DMS 273 treated with DMSO at 0.1 percent for 48 hours (cell line): Measurements from ENCODE around the gene TNNC1.

Experiments used
- DNase-seq: peaks from one replicate; lab custom pipeline; 2025; lab: John Stamatoyannopoulos, UW

TNNC1 gene

DNA sequence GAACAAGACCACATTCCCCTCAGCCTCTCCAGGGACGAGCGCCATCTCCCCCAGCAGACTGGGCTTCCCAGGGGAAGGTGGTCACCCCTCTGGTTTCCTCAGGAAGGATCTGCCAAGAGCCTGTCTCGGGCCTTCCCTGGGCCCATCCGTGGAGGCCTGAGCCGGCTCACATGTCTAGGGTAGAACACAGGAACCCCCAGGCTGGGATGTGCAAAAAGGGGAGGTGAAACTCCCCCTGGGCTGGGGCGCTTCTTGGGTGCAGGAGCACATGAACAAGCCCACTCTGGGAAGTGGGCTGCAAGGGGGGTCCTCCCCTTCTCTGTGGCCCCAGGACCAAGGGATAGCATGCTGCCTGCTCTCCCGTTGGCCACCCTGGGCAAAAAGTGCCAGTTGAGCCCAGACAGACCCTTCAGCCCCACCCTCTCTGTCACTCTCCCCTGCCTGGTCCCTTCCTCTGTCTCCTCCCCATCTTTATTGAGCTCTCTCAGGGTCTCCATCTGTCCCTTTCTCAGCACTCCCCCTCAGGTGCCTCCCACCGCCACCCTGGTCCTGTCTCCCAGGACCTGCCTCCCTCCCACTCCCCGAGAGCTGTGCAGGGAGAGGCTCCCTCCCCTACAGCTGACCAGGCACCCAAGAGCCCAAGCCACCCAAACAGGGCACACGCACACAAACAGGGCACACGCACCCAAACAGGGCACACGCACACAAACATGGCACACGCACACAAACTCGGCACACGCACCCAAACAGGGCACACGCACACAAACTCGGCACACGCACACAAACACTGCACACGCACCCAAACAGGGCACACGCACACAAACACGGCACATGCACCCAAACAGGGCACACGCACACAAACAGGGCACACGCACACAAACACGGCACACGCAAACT lies 9.8 kb downstream of the TNNC1 start:
- DNase-seq = no peak

DNA sequence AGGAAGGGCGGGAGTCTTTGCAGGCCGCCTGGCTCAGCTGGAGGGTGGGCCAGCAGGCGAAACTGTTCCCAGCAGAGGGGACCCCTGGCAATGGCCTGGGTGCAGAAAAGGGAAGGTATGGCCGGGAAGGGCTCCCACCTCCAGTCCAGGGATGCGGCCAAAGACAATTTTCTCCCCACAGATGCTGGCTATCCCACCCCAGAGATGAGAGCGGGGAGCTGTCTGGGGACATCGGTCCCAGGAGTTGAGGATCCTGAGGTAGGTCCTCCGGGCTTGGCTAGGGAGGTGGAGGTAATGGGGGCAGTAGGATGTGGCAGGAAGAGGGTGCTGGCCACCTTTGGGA lies 10.6 kb downstream of the TNNC1 start:
- DNase-seq = no peak

DNA sequence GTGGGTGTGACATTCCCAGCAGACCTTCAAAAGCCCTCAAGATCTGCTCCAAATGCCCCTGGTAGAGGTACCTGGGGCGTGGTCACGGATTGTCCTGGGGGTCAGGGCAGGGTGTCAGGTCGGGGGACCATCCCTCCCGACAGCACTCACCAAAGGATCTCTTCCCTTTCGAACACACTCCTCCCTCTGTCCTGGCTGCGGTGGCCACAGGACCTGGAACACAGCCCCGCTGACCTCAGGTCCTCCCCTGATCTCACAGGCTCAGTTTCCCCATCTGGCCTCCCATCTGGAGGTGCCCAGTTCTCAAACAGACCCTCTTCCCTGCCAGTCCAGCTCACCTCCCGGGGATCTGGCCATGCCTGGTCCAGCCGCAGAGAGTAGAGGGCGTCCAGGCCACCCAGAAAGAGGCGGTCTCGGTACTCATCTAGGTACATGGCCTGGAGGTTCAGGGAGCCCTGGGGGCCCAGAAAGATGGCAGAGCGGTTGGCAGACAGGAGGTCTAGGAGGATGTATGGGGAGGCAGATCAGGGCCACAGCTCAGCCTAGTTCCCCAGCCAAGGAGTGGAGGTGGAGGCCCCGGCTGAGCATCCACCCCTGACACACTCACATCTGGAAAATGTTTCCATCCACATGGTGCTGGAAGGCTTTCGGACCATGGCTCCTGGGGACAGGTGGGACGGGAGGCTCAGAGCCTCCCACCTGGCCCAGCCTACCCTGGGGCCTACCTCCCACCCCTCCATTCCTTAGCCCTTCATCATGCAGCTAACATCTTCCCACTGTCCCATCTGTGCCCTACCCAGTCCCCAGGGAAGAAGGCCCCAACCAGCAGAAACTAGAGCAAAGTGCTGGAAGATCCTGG lies 11.2 kb downstream of the TNNC1 start:
- no peak for DNase-seq

DNA sequence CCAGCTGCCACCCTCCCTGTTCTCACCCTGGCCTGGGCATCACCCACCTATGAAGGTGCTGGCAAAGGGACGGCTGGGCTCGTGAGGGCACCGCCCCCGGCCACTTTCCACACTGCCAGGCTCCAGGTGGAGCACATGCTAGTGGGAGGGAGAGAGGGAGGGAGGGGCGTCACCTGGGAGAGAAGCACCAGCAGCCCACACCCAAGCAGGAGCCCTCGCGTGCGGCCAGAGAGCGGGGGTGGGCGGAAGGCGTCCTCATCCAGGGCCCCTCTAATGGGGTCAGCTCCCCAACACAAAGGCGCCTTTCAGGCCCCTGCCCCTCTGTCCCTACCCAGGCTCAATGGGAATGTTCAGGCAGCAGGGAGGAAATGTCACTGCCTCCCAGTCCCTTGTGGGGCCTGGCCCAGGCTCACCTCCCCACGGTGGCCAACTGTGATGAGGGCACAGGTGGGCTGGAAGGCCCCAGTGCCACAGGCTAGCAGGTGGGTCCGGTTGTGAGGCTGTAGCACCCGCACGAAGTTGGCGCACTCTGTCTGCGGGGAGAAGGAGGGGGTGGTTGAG lies 12.0 kb downstream of the TNNC1 start:
- no peak for DNase-seq

DNA sequence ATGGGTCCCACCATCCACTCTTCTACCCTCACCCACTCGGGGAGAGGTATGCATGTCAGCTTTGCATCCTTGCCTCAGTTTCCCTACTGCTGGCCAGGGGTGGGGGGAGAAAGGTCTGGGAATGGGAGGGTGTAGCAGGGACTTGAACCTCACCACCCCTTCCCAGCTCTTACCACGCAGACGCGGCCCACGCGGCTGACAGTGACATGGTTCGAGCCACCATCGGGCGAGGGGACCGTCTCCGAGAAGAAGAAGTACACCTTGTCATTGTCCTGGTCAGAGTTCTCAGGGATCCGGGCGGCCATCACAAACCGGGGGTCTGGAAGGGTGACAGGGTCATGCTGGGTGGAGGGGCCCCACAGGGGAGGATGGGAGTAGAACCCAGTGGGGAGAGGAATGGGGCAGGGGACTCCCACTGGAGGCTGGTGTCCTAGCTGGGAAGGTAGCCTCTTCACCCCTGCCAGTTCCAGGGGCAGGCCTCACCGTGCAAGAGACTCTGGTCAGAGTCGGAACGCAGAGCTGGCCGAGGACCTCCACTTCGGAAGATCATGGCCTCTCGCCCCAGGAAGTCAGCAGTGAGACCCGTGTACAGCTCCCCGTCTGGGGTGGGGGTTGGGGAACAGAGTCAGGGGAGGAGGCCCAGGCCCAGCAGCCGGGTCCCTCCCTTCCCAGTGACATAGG lies 12.6 kb downstream of the TNNC1 start:
- DNase-seq = no peak

DNA sequence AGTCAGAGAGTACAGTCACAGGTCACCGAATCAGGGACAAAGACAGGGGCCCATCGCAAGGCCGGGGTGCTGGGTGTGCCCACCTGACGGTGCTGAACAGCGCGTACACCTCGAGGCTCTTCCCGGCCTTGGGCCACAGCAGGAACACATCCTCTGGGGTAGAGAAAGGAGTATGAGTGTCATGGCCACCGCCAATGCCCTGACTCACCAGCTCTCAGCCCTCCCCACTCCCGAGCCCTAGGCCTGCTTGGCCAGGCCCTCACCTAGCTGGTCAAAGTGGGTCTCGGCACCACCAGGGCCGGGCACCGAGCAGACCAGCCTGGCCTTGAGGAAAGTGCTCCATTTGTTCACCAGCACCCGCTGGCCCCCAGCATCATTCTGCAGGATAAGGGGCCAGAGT lies 13.2 kb downstream of the TNNC1 start:
- no peak for DNase-seq

DNA sequence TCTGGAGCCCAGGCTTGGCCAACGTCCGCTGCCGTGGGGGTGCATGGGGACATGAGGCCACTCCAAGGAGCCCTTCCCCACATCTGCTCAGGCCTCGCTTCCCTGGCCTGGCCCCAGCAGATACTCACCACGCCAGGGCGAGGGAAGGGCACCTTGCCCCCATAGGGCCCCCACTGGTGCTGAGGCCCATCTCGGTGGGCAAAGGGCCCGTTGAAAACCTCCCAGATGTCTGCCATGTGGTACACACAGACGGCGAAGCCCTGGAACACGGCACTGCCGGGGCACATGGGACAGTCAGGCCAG lies 13.6 kb downstream of the TNNC1 start:
- no peak for DNase-seq

DNA sequence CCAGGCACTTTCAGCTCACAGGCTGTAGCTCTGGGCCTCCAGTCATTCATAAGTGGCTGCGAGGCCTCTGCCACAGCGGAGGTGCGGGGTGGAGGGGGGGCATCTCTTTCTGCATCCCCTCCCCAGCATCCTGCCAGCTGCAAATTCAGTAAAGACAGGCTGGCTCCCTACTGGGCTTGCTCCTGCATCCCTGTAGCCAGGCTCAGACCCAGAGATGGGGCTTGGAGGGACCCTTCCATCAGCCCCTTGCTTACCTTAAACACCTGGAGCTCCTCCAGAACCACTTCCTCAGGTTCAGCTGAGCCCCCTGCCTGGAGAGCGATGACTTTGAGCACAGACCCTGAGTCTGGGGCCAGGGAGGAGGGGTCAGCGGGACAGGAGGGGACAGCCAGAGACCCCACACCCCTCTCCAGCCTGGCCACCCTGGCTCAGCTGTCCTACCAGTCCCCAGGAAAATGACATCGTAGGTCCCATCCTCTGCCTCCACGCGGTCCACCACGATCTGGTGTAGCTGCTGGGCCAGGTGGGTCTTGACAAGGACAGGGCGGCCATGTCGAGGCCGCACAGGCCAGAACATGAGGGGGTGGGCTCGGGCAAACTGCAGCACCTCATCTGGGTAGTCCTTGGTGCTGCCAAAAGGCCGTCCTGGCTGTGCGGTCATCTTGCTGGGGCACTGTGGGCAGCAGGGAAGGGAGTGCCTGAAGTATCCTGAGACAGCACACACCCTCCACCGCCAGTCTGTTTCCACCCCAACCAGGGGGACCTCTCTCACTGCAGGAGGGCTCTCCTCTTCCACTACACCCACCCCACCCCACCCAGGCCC lies 14.2 kb downstream of the TNNC1 start:
- no peak for DNase-seq

DNA sequence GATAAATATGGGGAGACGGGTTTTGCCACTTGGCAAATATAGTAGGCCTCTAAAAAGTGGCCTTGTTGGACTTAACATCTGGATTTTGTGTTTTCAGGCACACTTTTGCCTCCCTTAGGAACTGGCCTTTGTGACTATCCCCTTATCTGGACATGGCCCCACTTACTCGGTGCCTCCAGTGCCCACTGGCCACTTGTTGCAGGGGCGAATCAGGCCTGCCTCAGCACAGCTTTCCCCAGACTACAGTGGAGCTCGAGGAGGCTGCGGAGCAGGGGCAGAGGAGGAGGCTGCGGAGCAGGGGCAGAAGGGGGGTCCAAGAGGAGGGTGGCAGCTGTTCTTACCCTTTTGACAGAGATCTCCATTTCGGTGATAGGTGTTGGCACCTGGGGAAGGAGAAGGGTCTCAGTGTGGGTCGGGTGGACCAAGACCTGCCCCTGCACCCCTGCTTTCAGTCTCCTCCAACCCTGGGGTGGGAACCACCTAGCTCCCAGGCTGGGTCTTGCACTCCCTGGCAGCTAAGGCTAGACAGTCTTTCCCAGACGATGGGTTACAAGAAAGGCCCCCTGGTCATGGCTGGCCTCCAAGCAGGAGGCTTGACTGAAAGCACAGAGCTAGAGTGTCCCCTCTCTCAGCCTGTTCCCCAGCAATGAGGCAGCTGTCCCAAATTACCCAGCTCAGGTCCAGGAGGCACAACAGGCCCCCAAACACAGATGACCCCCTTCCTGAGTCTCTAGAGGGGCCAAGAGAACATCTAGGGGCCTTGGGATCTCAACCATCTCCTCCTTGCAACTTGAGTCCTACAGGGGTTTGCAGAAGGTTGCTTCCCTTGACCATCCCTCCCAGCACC lies 15.0 kb downstream of the TNNC1 start:
- no peak for DNase-seq

DNA sequence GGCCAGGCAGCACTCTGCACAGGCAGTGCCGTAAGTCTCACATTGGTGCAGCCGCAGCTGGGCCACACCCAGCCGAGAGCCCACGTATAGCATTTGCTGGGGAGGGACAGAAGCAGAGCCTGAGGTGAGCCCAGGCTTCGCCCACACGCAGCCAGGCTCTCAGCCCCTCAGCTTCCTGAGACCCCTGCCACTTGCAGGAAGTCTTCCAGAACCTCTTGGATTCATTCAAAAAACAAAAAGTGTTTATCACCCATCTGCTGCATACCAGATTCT lies 15.8 kb downstream of the TNNC1 start:
- DNase-seq = no peak

DNA sequence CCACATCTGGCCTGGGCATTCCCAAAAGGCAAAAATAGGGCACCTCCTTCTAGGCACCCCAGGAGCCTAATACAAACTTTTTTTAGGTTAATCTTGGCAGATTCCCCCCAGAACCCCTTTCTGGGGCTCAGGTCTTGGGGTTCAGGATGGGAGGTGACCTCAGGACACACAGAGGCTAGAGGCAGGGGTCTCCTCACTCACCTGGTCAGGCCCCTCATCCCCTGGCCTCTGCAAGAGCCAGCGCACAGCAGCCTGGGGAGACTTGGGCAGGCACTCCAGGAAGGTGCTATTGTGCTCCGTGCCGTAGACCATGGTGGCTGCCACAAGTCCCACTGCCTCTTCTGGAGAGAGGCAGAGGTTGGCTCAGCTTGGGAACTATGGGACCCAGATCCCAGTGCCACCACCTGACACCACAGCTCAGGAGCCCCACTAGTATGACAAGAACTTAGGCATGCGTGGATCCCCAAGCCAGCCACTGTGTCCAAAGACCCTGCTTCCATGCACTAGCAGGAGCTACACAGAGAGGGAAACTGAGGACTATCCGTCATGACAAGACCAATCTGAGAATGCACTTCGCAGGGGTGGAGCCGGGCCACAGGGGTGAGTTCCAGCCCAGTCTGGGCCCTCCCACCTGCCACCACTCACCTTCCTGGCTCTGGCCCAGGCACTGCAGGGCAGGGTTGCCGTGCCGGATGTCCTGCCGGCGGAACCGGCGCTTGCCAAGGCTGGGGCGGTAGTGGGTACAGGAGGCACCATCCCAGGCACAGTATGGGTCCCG lies 16.3 kb downstream of the TNNC1 start:
- DNase-seq = no peak

DNA sequence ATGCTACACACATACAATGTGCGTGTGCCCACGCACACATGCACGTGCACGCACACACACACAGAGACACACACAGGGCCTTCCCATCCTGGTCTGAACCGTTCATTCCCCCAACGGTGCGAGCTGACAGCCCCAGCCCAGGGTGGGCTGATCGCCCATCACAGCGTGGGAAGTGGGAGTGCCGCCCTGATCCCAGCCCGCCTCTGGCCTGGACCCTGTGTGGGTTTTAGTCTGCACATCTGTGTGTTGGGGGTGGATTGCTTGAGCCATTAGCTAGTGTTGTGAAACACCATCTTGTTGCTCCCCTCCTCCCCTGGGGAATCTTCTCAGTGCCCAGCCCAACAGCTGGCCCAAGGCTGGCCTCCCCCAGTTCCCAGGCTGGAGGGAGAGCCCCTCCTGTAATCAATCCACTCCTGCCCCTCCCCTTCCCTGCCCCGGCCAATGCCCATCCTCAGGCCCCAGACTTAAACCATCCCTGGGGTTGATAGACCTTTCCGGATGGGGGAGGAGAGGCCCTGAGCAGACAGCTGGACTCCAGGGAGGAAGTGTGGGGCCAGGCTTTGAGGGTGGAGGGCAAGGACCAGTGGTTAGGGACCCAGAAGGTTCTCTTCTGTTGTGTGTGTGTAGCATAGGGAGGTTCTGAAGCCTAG lies 17.2 kb downstream of the TNNC1 start:
- no peak for DNase-seq

DNA sequence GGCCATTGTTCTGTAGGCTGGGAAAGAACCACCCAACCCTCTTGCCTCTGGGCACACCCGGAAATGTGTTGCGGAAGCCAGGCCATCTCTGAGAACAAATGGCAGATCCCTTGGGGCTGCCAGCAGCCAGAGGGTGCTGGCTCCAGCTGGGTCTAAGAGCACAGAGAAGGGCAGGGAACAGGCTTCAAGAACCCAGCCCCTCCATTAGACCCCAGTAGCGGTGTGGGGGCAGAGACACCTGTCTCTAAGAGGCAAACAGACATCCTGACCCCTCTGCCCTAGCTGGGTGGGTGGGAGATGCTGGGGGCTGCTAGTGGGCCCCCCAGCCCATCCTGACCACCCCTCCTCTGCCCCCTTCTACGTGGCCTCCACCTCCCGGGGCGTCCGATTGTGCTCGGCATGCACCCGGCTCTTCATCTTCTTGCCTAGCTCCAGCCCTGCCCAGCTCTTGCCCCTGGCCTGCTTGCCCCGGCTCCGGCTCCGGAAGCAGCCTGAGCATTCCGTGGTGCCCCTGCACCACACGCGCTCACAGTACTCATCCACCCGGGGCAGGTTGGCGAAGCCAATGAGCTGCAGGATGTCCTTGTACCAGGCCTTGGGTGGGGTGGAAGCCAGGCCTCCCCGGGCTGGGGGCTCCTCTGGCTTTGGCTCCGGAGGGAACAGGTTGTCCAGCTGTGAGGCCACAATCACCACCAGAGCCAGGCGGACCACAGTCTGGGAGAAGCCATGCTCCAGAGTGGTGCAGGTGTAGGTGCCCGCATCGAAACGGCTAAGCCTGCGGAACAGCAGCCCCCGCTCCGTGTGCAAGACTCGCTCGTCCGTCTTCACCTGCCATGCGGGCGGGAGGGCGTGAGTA lies 18.4 kb downstream of the TNNC1 start:
- DNase-seq = no peak

DNA sequence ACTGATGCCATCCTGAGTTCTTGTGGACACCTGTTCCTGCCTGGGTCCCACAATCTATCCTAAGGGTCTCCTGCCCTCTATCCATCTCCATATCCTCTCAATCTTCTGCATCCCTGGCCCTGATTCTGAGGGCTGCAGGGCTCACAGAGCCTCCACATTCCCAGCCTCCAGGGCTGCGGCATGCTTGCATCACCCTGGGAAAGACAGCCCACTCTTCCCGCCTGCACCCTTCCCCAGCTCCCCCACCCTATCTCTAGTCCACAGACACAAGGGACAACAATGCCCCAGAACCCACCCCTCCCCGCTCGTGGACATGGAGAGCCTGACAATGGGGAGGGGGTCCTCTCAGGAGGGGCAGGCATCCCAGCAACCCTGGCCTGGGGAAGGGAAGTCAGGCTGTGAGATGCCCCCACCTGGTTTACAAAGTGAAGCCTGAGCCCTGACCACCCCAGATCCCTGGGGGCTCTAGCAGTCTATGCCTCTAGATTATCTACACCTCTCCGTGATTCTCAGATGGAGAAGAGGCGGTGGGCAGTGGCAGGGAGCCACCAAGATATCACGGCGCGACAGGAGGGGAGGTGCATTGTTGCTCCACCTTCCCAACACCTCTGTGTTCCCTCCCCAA lies 19.2 kb downstream of the TNNC1 start:
- DNase-seq = no peak

DNA sequence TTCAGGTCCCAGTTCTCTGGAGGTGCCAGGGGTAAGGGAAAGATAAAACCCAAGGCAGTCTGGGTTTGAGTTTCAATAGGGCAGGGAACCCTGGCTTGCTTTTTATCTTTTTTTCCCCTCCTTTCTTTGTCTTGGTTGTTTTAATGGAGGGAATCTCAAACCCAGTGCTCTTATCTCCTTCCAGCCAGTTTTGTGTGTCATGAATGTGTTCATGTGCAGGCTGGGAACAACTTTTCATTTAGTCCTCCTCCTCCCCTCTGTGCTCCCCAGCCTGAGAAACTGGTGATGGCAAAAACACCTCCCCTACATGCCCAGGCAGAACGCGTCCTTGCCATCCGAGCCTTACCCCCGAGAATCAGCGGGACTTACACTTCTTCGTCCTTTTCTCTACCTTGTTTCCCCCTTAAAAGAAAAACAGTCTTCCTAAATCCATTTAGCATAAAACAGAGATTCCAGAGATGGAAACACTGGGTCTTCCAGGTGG lies 19.8 kb downstream of the TNNC1 start:
- DNase-seq = no peak

DNA sequence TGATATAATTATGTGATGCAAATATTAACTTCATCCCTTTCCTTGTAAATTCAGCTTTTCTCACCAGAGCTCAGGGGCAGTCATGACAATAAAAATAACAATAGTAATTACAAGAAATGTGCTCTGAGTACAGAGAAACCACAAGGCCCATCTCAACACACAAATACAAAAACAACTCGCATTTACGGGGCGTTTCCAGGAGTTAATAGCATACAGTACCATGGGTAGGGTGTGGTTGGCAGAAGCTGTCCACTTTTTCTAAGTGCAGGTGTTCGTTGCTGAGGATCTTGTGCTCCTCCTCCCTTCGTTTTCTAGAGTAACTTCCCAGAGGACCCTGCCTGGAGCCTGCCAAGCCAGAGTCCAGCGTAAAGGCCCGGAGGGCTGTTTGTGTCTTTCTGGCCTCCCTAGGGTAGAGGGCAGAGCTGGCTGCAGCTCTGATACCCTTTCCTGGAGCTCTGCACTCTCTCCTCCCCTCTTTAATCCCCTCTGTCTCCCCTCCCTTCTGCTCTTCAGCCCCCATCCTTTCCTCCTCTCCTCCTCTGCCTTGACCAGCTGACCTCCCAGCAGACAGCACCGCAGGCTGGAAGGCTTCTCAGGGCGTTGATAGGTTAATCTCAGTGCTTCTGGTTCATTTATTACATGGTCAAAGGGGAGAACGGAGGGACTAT lies 20.4 kb downstream of the TNNC1 start:
- DNase-seq = no peak

DNA sequence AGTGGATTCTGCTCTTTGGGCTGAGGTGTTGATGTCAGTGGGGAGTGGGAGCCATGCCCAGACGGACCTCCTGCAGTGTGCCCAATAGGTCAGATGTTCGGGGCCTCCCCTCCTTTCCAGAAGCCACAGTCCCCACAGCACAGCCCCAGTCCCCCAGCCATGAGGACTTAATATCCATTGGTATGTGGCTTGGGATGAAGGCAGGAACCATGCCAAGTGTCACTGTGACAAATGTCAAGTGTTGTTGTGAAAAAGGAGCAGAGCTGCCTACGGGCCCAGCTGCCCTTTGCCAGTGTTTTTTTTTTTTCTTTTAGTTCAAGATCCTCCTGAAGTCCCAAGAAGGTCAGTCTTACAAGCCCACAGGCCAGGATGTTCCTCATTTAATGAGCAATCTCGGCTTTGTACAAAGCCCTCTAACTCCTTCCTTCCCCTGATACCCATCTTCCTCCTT lies 21.1 kb downstream of the TNNC1 start:
- DNase-seq = no peak
